D721Med (cell line): ENCODE results near the gene EEF1G.
A peak's percentile ranks its signal among the peaks of the same experiment; 100 is the strongest.

Source experiments
- DNase-seq: peaks from one replicate; pipeline ENCODE4 v3.0.0; 2011; ENCODE audit warnings: low spot score; ENCODE audit not compliant: insufficient read length
- FAIRE-seq: peaks from 2 replicates; lab custom pipeline; 2011; peaks lifted over from hg19 to GRCh38; lab: Jason Lieb, UNC
- TF ChIP-seq, protein P1 (sequence below): IDR thresholded peaks from 2 replicates; pipeline ENCODE4 v1.5.1; 2012; ENCODE audit warnings: mild to moderate bottlenecking, control low read depth; ENCODE audit not compliant: insufficient read depth; ENCODE audit errors: missing control alignments

The EEF1G gene

DNA sequence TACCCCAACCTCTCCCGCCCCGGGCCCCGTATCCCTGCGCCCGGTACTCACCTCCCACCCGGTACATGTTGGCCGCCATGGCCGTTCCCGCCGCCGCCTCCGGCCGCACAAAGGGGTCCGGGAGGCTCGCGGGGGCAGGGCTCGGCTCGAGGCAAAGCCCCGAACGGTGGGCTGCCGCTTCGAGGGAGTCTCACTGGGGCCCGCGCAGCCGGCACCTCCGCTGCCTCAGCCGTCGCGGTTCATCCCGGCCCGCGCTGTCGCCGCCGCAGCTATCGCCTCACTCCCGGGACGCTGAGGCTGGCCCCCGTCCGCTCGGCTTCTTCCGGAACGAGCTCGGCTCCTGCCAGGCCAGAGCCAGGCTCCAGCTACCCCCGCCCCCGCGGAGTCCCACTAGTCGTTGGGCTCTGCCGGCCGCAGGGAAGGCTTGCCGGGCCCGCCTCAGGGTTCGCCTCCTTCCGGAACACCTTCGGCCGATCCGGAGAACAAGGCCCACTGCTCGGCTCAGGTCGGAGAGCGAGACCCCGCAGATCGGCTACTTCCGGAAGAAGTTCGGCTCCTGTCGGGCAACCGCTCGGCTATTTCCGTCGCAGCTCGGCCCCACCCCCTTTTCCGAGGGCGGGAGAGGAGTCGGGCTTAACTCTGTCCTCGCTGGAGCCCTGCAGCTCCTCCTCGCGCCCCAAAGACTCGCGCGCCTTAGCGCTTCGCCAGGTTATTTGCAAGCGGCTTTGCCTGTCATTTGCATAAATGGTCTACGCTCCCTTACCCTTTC lies 27.9 kb upstream of the EEF1G start, which contains the start of gene MTA2:
Gene MTA2 (minus strand): TSS at position 494 of the 769 bp plus-strand sequence. CDS start 415 bp downstream, at position 79.
- TF ChIP-seq, protein P1, sequence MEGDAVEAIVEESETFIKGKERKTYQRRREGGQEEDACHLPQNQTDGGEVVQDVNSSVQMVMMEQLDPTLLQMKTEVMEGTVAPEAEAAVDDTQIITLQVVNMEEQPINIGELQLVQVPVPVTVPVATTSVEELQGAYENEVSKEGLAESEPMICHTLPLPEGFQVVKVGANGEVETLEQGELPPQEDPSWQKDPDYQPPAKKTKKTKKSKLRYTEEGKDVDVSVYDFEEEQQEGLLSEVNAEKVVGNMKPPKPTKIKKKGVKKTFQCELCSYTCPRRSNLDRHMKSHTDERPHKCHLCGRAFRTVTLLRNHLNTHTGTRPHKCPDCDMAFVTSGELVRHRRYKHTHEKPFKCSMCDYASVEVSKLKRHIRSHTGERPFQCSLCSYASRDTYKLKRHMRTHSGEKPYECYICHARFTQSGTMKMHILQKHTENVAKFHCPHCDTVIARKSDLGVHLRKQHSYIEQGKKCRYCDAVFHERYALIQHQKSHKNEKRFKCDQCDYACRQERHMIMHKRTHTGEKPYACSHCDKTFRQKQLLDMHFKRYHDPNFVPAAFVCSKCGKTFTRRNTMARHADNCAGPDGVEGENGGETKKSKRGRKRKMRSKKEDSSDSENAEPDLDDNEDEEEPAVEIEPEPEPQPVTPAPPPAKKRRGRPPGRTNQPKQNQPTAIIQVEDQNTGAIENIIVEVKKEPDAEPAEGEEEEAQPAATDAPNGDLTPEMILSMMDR: no peak
- DNase-seq: peak; percentile 75
- FAIRE-seq: no peak

DNA sequence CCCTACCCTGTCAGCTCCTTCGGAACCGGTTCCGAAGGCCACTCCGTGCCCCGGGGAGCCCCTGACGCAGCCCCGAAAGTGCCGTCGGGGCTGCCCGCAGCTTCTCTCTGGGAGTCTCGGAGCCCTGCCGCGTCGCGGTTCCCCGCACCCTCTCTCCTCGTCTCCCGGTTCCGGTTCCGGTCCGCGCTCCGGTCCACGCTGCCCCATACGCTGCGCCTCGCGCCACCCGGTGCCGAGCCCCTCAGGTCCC lies 27.4 kb upstream of the EEF1G start:
- DNase-seq: no peak
- FAIRE-seq: no peak
- TF ChIP-seq, protein P1: no peak

DNA sequence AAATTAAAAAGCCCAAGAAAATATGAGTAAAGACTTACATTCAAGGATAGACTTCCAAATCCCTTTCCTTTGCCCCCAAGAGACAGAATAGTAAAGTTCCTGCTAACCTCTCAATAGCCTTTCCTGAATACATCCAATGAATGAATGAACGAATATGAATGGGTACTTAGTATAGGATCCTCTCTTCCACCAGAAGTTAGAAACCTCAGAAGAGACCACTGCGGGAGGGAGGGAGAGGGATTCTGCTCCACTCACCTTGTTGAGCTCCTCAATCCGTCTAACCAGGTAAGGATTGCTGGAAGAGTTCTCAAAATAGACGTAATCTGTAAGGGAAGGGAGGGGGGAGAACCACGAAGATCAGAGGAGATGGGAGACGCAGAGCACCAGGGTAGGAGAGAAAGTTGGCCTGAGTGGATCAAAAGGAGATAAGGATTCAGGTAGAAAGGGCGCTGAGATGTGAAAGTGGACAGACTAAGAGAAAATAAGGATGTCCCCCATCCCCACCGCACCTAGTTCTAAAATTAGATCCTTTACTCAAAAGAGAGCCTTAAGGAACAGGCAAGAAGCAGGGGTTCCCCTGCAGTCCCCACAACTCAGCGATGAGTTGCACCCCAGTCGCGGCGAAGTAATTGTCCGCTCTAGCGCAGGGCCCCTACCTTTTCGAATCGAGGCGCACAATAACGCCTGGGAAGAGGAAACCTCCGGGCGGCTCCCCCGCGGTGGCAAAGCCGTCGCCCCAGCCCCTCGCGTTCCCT lies 26.9 kb upstream of the EEF1G start:
- FAIRE-seq (no peak), DNase-seq (no peak)
- TF ChIP-seq, protein P1: no peak

DNA sequence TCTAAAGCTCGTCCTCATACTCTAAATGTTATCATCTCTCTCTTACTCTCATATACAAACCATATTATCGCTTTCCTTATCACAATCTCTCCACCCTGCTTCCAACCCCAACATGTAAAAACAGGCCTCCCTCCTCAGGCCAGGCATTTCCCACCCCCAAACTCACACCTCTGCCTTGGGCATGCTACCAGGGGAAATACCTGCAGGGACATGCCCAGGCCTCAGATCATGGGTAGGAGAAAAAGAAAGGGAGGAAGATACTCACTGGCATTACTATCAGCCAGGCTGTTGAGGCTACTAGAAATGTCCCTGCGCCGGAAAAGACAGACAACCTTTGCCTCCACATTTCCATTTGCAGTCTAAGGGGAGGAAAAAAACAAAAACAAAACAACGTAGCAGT lies 26.2 kb upstream of the EEF1G start:
- TF ChIP-seq, protein P1: no peak
- DNase-seq (no peak), FAIRE-seq (no peak)

DNA sequence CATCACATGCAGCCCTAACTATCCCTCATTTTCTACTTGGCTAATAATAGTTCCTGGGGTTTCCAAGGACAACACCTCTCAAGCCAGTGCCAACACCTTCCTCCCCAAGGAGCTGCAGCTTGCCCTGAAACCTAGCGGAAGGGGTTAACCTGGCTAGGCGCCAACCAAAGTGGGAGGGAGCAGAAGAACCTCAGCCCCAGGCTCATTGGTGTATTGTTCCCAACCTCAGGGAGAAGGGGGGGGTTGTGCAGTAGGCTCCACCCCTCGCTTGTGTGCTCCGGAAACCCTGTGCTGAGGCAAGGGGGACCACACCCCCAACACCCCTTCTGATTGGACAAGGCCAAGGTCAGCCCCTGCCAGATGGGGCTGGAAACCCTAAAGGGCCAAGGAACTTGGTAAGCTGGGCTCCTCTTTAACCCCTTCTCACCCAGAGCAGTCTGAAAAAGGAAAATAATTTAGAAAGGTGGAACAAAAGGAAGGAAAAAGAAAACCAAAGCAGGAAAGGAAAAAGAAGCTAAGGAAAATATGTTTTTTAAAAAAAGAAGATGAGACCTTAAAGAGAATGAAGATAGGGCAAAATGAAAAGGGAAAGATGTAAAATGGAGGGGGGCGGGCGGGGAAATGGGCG lies 25.5 kb upstream of the EEF1G start:
- DNase-seq (peak; percentile 86), FAIRE-seq (no peak)
- TF ChIP-seq, protein P1: no peak

DNA sequence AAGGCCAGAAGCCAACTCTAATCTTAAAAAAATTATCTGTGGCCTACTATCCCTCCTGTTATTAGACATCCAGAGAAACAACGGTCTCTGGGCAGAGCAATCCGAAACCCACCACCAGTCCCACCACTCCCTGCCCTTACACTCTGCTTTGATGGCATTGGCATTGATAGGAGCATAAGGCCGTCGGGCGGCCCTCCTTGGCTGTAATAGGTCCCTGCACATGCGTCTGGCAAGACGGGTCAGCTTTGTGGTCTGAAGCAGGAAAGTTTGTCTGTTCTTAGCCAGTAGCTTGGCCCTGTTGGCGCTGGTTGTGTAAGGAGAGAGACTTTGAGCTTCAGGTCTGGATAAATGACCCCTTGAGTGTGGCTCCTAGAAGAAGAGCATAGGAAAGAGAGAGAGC lies 21.4 kb upstream of the EEF1G start:
- FAIRE-seq (no peak), DNase-seq (no peak)
- TF ChIP-seq, protein P1: no peak
